ENCODE results near the gene GAPVD1.

DNA sequence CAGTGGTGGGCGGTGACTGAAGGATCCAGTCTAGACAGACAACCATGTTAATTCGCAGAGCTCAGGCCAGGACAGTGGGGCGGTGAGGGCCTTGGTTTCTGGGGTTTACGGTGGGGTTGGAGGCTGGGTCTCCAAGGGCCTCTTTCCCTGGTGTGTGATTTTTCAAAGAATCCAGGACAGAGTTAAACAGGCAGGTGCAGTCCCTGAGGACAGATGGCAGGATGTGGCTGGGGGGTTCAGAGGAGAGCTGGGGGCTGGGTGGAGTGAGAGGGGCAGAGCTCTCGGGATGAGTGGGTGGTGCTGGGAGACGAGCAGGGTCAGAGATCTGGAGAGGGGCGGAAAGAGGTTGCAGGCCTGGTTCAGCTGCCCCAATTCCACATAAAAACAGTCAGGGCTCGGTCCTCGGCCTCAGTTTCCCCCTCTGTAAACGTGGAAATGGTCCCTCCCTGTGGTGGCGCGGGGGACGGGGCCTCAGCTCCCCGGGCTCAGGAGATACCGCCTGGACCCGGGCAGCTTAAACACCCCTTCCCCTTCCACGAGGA lies 145.9 kb downstream of the GAPVD1 start:
- TF ChIP-seq, protein P1, sequence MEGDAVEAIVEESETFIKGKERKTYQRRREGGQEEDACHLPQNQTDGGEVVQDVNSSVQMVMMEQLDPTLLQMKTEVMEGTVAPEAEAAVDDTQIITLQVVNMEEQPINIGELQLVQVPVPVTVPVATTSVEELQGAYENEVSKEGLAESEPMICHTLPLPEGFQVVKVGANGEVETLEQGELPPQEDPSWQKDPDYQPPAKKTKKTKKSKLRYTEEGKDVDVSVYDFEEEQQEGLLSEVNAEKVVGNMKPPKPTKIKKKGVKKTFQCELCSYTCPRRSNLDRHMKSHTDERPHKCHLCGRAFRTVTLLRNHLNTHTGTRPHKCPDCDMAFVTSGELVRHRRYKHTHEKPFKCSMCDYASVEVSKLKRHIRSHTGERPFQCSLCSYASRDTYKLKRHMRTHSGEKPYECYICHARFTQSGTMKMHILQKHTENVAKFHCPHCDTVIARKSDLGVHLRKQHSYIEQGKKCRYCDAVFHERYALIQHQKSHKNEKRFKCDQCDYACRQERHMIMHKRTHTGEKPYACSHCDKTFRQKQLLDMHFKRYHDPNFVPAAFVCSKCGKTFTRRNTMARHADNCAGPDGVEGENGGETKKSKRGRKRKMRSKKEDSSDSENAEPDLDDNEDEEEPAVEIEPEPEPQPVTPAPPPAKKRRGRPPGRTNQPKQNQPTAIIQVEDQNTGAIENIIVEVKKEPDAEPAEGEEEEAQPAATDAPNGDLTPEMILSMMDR (IDR thresholded peaks at IDR 0.05; ENCODE audit: low read length) = no peak
- no peak for TF ChIP-seq EZH2 (optimal IDR thresholded peaks at IDR 0.05; ENCODE audit: low read depth, low read length)

Measured in MM.1S (cell line).